ENCODE measurements around the gene BCL11A. TPM values are rescaled to one million over a fixed set of nuclear protein-coding genes. Genes with fewer than 3 reads are reported as not detected.

Gene BCL11A
- total RNA-seq, 1 donor from 2014 or later = 29.8 TPM

DNA sequence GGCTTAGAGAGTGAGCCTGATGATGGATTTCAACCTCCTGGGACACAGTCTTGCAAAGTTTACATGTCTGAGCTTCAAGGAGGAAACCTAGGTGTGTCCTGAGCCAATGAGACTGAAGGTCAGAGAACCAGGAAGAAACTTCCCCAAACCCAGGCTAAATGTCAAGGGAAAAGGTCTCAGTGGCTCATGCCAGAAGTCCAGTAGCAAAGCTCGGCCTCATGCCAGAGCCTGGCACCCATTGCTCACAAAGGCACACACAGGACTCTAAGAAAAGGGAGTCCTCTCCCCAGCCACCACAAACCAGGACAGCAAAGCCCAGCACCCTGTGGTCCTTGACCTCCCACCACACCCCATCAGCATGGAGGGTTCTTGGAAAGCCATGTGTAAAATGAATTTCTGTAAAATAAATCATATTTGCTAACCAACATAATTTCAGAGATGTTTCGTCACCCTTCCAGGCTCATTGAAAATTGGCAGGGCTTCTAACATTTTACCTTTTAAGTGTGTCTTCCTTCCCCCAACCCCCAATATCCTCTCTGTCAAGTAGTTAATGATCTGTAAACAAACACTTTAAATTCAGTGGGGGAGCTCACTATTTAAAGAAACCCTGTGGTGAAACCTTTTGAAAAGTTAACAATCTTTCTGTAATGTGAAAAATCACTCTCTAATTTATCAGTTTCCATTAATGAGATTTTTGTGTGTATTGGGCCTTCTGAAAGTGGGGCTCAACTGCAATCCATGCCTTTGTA is 77.1 kb downstream of the BCL11A start:
- H3K36me3 ChIP-seq (ENCODE audit: insufficient read depth, low read length) = no peaks in the 10 kb centered on the region
- no peaks in the 10 kb centered on the region for H3K27me3 ChIP-seq (ENCODE audit: insufficient read depth, low read length)
- peaks cover 12% of the 10 kb centered on the region for H3K36me3 Mint-ChIP-seq (ENCODE audit: low read depth, unreplicated experiment)
- no peak for FAIRE-seq
- H3K4me1 Mint-ChIP-seq (ENCODE audit: low read depth, unreplicated experiment) = peaks cover 7% of the 10 kb centered on the region
- no peak overlapping the region for H3K4me3 Mint-ChIP-seq (ENCODE audit: unreplicated experiment)
- H3K9me3 Mint-ChIP-seq (ENCODE audit: unreplicated experiment) = no peaks in the 10 kb centered on the region
- no peaks in the 10 kb centered on the region for H3K4me1 ChIP-seq (ENCODE audit: insufficient read depth, low read length)
- DNase-seq (ENCODE audit: low read depth) = no peak
- no peak overlapping the region for H3K9ac ChIP-seq (ENCODE audit: low read length)
- no peak overlapping the region for H3K4me3 ChIP-seq (ENCODE audit: insufficient read depth, low read depth, low read length)
- no peak overlapping the region for H3K27ac Mint-ChIP-seq (ENCODE audit: unreplicated experiment)
- H4K20me1 ChIP-seq (ENCODE audit: insufficient read depth, low read length) = peaks cover 5% of the 10 kb centered on the region
- no peak overlapping the region for H3K27ac ChIP-seq (ENCODE audit: low read depth, low read length)
- H3K27me3 Mint-ChIP-seq (ENCODE audit: low read depth, unreplicated experiment) = no peaks in the 10 kb centered on the region
- TF ChIP-seq EZH2 (IDR thresholded peaks at IDR 0.05; ENCODE audit: insufficient read depth, low read length) = no peak
- no peak for TF ChIP-seq CTCF (IDR thresholded peaks at IDR 0.05; ENCODE audit: insufficient read depth, low read depth, low read length)
- H3K4me2 ChIP-seq (ENCODE audit: low read length) = no peak overlapping the region
- peaks cover 14% of the 10 kb centered on the region for H3K79me2 ChIP-seq (ENCODE audit: insufficient read depth, low read length)
- no peak overlapping the region for H2AFZ ChIP-seq (ENCODE audit: low read depth, low read length)
- H3K9me3 ChIP-seq (ENCODE audit: insufficient read depth, low read depth, low read length) = no peaks in the 10 kb centered on the region

GRCh38 chr2:60475123-60475830 is 78.2 kb downstream of the BCL11A start:
- Histone ChIP-seq H3K9me3 (ENCODE audit: insufficient read depth, low read depth, low read length) (no peaks in the 10 kb centered on the region), H3K9ac (ENCODE audit: low read length) (no peak overlapping the region), H3K4me1 (ENCODE audit: insufficient read depth, low read length) (no peaks in the 10 kb centered on the region), H3K27me3 (ENCODE audit: insufficient read depth, low read length) (no peaks in the 10 kb centered on the region), H3K36me3 (ENCODE audit: insufficient read depth, low read length) (no peaks in the 10 kb centered on the region), H4K20me1 (ENCODE audit: insufficient read depth, low read length) (peaks cover 5% of the 10 kb centered on the region), H3K27ac (ENCODE audit: low read depth, low read length) (no peak overlapping the region), H3K4me2 (ENCODE audit: low read length) (no peak overlapping the region), H3K79me2 (ENCODE audit: insufficient read depth, low read length) (peaks cover 4% of the 10 kb centered on the region), H3K4me3 (ENCODE audit: insufficient read depth, low read depth, low read length) (no peak overlapping the region), H2AFZ (ENCODE audit: low read depth, low read length) (no peak overlapping the region)
- FAIRE-seq (no peak), DNase-seq (ENCODE audit: low read depth) (no peak)
- Mint-ChIP-seq H3K4me3 (ENCODE audit: unreplicated experiment) (no peak overlapping the region), H3K9me3 (ENCODE audit: unreplicated experiment) (no peaks in the 10 kb centered on the region), H3K36me3 (ENCODE audit: low read depth, unreplicated experiment) (peaks cover 12% of the 10 kb centered on the region), H3K27me3 (ENCODE audit: low read depth, unreplicated experiment) (no peaks in the 10 kb centered on the region), H3K4me1 (ENCODE audit: low read depth, unreplicated experiment) (peaks cover 3% of the 10 kb centered on the region), H3K27ac (ENCODE audit: unreplicated experiment) (no peak overlapping the region)
- TF ChIP-seq EZH2 (IDR thresholded peaks at IDR 0.05; ENCODE audit: insufficient read depth, low read length) = no peak
- TF ChIP-seq CTCF (IDR thresholded peaks at IDR 0.05; ENCODE audit: insufficient read depth, low read depth, low read length) = no peak

- peaks cover 12% of the 10 kb centered on the region for H3K36me3 Mint-ChIP-seq (ENCODE audit: low read depth, unreplicated experiment)
- Histone ChIP-seq H3K36me3 (ENCODE audit: insufficient read depth, low read length) (no peaks in the 10 kb centered on the region), H4K20me1 (ENCODE audit: insufficient read depth, low read length) (peaks cover 5% of the 10 kb centered on the region), H3K9ac (ENCODE audit: low read length) (no peak overlapping the region), H3K79me2 (ENCODE audit: insufficient read depth, low read length) (peaks cover 4% of the 10 kb centered on the region), H2AFZ (ENCODE audit: low read depth, low read length) (no peak overlapping the region), H3K4me3 (ENCODE audit: insufficient read depth, low read depth, low read length) (no peak overlapping the region), H3K4me1 (ENCODE audit: insufficient read depth, low read length) (no peaks in the 10 kb centered on the region), H3K27ac (ENCODE audit: low read depth, low read length) (no peak overlapping the region), H3K9me3 (ENCODE audit: insufficient read depth, low read depth, low read length) (no peaks in the 10 kb centered on the region), H3K4me2 (ENCODE audit: low read length) (no peak overlapping the region), H3K27me3 (ENCODE audit: insufficient read depth, low read length) (no peaks in the 10 kb centered on the region)
- no peaks in the 10 kb centered on the region for H3K9me3 Mint-ChIP-seq (ENCODE audit: unreplicated experiment)
- no peak overlapping the region for H3K4me3 Mint-ChIP-seq (ENCODE audit: unreplicated experiment)
- TF ChIP-seq CTCF (IDR thresholded peaks at IDR 0.05; ENCODE audit: insufficient read depth, low read depth, low read length) (no peak), EZH2 (IDR thresholded peaks at IDR 0.05; ENCODE audit: insufficient read depth, low read length) (no peak)
- no peaks in the 10 kb centered on the region for H3K27me3 Mint-ChIP-seq (ENCODE audit: low read depth, unreplicated experiment)
- DNase-seq (ENCODE audit: low read depth) = no peak
- no peak overlapping the region for H3K27ac Mint-ChIP-seq (ENCODE audit: unreplicated experiment)
- no peak for FAIRE-seq
- H3K4me1 Mint-ChIP-seq (ENCODE audit: low read depth, unreplicated experiment) = peaks cover 3% of the 10 kb centered on the region
Observed at GRCh38 chr2:60474301-60474700, 79.2 kb downstream of the BCL11A start.
